A549 (cell line): ENCODE data around the gene HPS5. TPM values are rescaled to one million over a fixed set of nuclear protein-coding genes. Genes with fewer than 3 reads are reported as not detected.

Experiments
- ATAC-seq, 2 experiments: fragments of 200-7000 bp in 1 of 2; fragments of >200 bp in 1 of 2; cut with Nextera tagmentation in 1 of 2; cut with Tn5 transposase in 1 of 2; 3 replicates each; pipeline versions ENCODE4 v1.8.0 to v1.9.1; 2018 to 2020; ENCODE audit warnings: mild to moderate bottlenecking in 1 of 2, moderate library complexity in 1 of 2
- CTCF ChIA-PET: fragments of 300-600 bp; sonication (Branson Sonifier 250); formaldehyde crosslinking; extraction: SDS; loops from one replicate; lab custom pipeline; 2021; ENCODE audit warnings: antibody characterized with exemption, inconsistent platforms; lab: Yijun Ruan, JAX
- POLR2A ChIA-PET: fragments of 350-600 bp; formaldehyde crosslinking; extraction: SDS; loops from one replicate; lab custom pipeline; 2021; ENCODE audit warnings: antibody characterized with exemption, inconsistent platforms; lab: Yijun Ruan, JAX
- DNase-seq, 2 experiments: peaks; one replicate each; pipeline versions ENCODE4 v3.0.0 to v3.0.0-alpha.2; 2011 to 2016; ENCODE audit warnings: low read depth in 1 of 2, low spot score in 1 of 2
- FAIRE-seq: peaks from 2 replicates; lab custom pipeline; 2011; peaks lifted over from hg19 to GRCh38; lab: Jason Lieb, UNC
- H3K27ac ChIP-seq, 2 experiments: fragments of >200 bp; sonication (Bioruptor Twin); formaldehyde crosslinking; 3 replicates each; pipeline ENCODE4 v1.5.1; 2016 to 2017
- H3K4me1 ChIP-seq: fragments of >200 bp; sonication (Bioruptor Twin); formaldehyde crosslinking; 3 replicates; pipeline ENCODE4 v1.6.1; 2016
- H3K4me2 ChIP-seq: fragments of >200 bp; sonication (Bioruptor Twin); formaldehyde crosslinking; 3 replicates; pipeline ENCODE4 v1.6.1; 2016
- H3K4me3 ChIP-seq: fragments of >200 bp; sonication (Bioruptor Twin); formaldehyde crosslinking; 3 replicates; pipeline ENCODE4 v1.5.1; 2016
- H3K9me3 ChIP-seq: fragments of >200 bp; sonication (Bioruptor Twin); formaldehyde crosslinking; 3 replicates; pipeline ENCODE4 v1.6.1; 2016
- BHLHE40 ChIP-seq: IDR thresholded peaks from 2 replicates; pipeline ENCODE4 v1.6.1; 2012; ENCODE audit warnings: low read depth, low read length, inconsistent platforms
- CBX8 ChIP-seq: fragments of 200-600 bp; sonication (generic); IDR thresholded peaks from 2 replicates; pipeline ENCODE4 v1.6.1; 2016
- CEBPB ChIP-seq, 2 experiments: fragments of >200 bp in 1 of 2; sonication (Bioruptor Twin) in 1 of 2; formaldehyde crosslinking in 1 of 2; IDR thresholded peaks; 2 replicates each; pipeline ENCODE4 v1.6.1; 2012 to 2016
- CHD2 ChIP-seq: fragments of 150-350 bp; IDR thresholded peaks from 2 replicates; pipeline ENCODE4 v1.6.1; 2014; ENCODE audit warnings: low read length; ENCODE audit not compliant: partially characterized antibody
- CHD4 ChIP-seq: fragments of 200-600 bp; sonication (generic); IDR thresholded peaks from 2 replicates; pipeline ENCODE4 v1.6.1; 2016; ENCODE audit warnings: antibody characterized with exemption, mild to moderate bottlenecking, borderline replicate concordance
- EHF ChIP-seq: fragments of 250-450 bp; sonication (Bioruptor Pico); IDR thresholded peaks from 2 replicates; pipeline ENCODE4 v1.5.0; 2020; ENCODE audit warnings: mild to moderate bottlenecking
- EHMT2 ChIP-seq: fragments of 200-600 bp; sonication (generic); IDR thresholded peaks from 2 replicates; pipeline ENCODE4 v1.6.1; 2016; ENCODE audit warnings: antibody characterized with exemption, low read depth, mild to moderate bottlenecking, moderate library complexity
- ESRRA ChIP-seq: fragments of 150-350 bp; IDR thresholded peaks from 2 replicates; pipeline ENCODE4 v1.6.1; 2014; ENCODE audit warnings: mild to moderate bottlenecking, low read length, borderline replicate concordance
- FOXS1 ChIP-seq: fragments of 250-450 bp; sonication (Bioruptor Pico); IDR thresholded peaks from 2 replicates; pipeline ENCODE4 v1.5.0; 2020; ENCODE audit warnings: mild to moderate bottlenecking, moderate library complexity
- HEYL ChIP-seq: fragments of 250-450 bp; sonication (Bioruptor Pico); IDR thresholded peaks from 2 replicates; pipeline ENCODE4 v1.8.0; 2021; ENCODE audit warnings: mild to moderate bottlenecking, moderate library complexity
- HOXA7 ChIP-seq: fragments of 250-450 bp; sonication (Bioruptor Pico); IDR thresholded peaks from 2 replicates; pipeline ENCODE4 v1.5.0; 2020; ENCODE audit warnings: mild to moderate bottlenecking, moderate library complexity
- HOXB13 ChIP-seq: fragments of 250-450 bp; sonication (Bioruptor Pico); IDR thresholded peaks from 2 replicates; pipeline ENCODE4 v1.5.0; 2020; ENCODE audit warnings: low read depth, mild to moderate bottlenecking, moderate library complexity
- HOXB5 ChIP-seq: fragments of 250-450 bp; sonication (Bioruptor Pico); IDR thresholded peaks from 2 replicates; pipeline ENCODE4 v1.5.0; 2020; ENCODE audit warnings: mild to moderate bottlenecking, moderate library complexity
- JUN ChIP-seq, 2 experiments: fragments of >200 bp; sonication (Bioruptor Twin); formaldehyde crosslinking; IDR thresholded peaks; 2 replicates in 1 of 2; 3 replicates in 1 of 2; pipeline ENCODE4 v1.6.1; 2016 to 2017
- JUNB ChIP-seq: fragments of >200 bp; sonication (Bioruptor Twin); formaldehyde crosslinking; IDR thresholded peaks from 2 replicates; pipeline ENCODE4 v1.6.1; 2016
- MAZ ChIP-seq: fragments of 150-350 bp; IDR thresholded peaks from 2 replicates; pipeline ENCODE4 v1.6.1; 2014; ENCODE audit warnings: antibody characterized with exemption, low read depth, low read length, borderline replicate concordance
- MYC ChIP-seq: IDR thresholded peaks from 2 replicates; pipeline ENCODE4 v1.6.1; 2012; ENCODE audit warnings: mild to moderate bottlenecking, inconsistent platforms, low read length, improper control_type of control experiment, borderline replicate concordance
- NR3C1 ChIP-seq: fragments of >200 bp; sonication (Bioruptor Twin); formaldehyde crosslinking; IDR thresholded peaks from 3 replicates; pipeline ENCODE4 v1.6.1; 2017
- PHF8 ChIP-seq: fragments of 200-600 bp; sonication (generic); IDR thresholded peaks from 2 replicates; pipeline ENCODE4 v1.6.1; 2016; ENCODE audit warnings: low read depth, mild to moderate bottlenecking, antibody characterized with exemption, moderate library complexity, borderline replicate concordance
- SREBF2 ChIP-seq: fragments of 450-650 bp; IDR thresholded peaks from 2 replicates; pipeline ENCODE4 v1.6.1; 2014; ENCODE audit warnings: mild to moderate bottlenecking, moderate library complexity
- TFCP2L1 ChIP-seq: fragments of 250-450 bp; sonication (Bioruptor Pico); IDR thresholded peaks from 2 replicates; pipeline ENCODE4 v1.5.0; 2021; ENCODE audit warnings: mild to moderate bottlenecking
- TP53 ChIP-seq: fragments of 250-450 bp; sonication (Bioruptor Pico); IDR thresholded peaks from 2 replicates; pipeline ENCODE4 v1.5.0; 2021; ENCODE audit warnings: mild to moderate bottlenecking, moderate library complexity
- ZC3H11A ChIP-seq: fragments of 450-650 bp; IDR thresholded peaks from 2 replicates; pipeline ENCODE4 v1.6.1; 2014; ENCODE audit warnings: antibody characterized with exemption, mild to moderate bottlenecking
- WGBS: methylation state at CpG from one replicate; pipeline ENCODE4 v1.1.6; 2017; ENCODE audit errors: missing lambda C conversion rate; 5-methylcytosine and 5-hydroxymethylcytosine counted together
- polyA plus RNA-seq, 4 experiments: library from polyadenylated mRNA; depleted of rRNA in 3 of 4; stranded (reverse); fragments of >200 nt; fragmentation: RNase III in 1 of 4; extraction: RNeasy Plus Mini Kit Qiagen cat#74134 plus additional on column Dnase treatment in 1 of 4; gene quantifications; 2 replicates in 3 of 4; 3 replicates in 1 of 4; pipeline ENCODE4 v1.2.3, GENCODE V29; 2011 to 2017
- TF ChIP-seq, protein P1 (sequence below): fragments of 150-350 bp; IDR thresholded peaks from 2 replicates; pipeline ENCODE4 v1.6.1; 2014; ENCODE audit warnings: low read depth, mild to moderate bottlenecking, low read length
- TF ChIP-seq, protein P2 (sequence below): fragments of 450-650 bp; IDR thresholded peaks from 2 replicates; pipeline ENCODE4 v1.6.1; 2014; ENCODE audit warnings: antibody characterized with exemption
- TF ChIP-seq, protein P3 (sequence below): IDR thresholded peaks from 2 replicates; pipeline ENCODE4 v1.6.1; 2012
- TF ChIP-seq, protein P4 (sequence below): IDR thresholded peaks from 2 replicates; pipeline ENCODE4 v1.6.1; 2012

Gene HPS5
- polyA plus RNA-seq, 2 of the 4 experiments (the other 2 are of a cell fraction), result 18.4 to 29.1 TPM

DNA sequence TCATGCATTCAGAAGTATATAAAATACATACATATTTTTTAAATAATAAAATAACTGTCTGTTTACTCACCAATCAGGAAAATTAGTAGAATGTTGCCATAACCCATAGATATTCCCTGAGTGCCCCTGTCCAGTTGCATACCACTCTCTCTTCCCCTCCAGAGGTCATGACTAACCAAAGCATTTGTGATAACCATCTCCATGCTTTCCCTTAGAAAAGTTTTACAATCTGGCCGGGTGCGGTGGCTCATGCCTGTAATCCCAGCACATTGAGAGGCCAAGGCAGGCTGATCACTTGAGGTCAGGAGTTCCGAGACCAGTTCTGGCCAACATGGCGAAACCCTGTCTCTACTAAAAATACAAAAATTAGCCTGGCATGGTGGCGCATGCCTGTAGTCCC, 39.2 kb upstream of the HPS5 start:
- no peak for FAIRE-seq
- ATAC-seq, result no peak
- CTCF ChIA-PET, result no interaction called here
- no peak overlapping the region for H3K27ac ChIP-seq
- POLR2A ChIA-PET, result no interaction called here
- no peak overlapping the region for H3K4me3 ChIP-seq
- H3K4me2 ChIP-seq, result no peak overlapping the region
- no peak for TF ChIP-seq JUN (IDR thresholded peaks at IDR 0.05)
- TF ChIP-seq, protein P1, sequence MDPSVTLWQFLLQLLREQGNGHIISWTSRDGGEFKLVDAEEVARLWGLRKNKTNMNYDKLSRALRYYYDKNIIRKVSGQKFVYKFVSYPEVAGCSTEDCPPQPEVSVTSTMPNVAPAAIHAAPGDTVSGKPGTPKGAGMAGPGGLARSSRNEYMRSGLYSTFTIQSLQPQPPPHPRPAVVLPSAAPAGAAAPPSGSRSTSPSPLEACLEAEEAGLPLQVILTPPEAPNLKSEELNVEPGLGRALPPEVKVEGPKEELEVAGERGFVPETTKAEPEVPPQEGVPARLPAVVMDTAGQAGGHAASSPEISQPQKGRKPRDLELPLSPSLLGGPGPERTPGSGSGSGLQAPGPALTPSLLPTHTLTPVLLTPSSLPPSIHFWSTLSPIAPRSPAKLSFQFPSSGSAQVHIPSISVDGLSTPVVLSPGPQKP, result no peak
- TF ChIP-seq JUNB, result no peak
- TF ChIP-seq EHMT2, result no peak
- no peak for TF ChIP-seq HOXA7 (CRISPR knock-in tag)
- TF ChIP-seq, protein P2, sequence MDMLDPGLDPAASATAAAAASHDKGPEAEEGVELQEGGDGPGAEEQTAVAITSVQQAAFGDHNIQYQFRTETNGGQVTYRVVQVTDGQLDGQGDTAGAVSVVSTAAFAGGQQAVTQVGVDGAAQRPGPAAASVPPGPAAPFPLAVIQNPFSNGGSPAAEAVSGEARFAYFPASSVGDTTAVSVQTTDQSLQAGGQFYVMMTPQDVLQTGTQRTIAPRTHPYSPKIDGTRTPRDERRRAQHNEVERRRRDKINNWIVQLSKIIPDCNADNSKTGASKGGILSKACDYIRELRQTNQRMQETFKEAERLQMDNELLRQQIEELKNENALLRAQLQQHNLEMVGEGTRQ, result no peak
- TF ChIP-seq NR3C1, result no peak
- H3K4me1 ChIP-seq, result no peaks in the 10 kb centered on the region
- no peak for DNase-seq
- H3K9me3 ChIP-seq, result no peaks in the 10 kb centered on the region
- 91% methylated on average over 5 of the region's 5 CpGs for WGBS

DNA sequence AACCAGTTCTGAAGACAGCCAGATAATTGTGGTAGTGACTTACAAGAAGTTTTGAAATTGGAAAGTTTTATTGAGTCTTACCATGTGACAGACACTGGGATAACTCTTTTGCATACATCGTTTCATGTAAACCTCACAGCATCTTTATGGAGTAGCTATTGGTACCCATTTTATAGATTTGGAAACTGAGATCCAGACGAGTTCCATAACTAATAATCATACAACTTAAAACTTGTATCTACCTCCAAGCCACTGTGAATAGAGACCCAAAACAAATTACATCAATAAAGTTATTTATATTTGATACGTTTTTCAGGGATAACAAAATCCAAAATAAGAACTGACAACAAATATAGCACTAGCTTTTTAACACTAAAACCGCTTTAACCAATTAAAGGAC, 36.7 kb upstream of the HPS5 start:
- no peak for DNase-seq
- POLR2A ChIA-PET, result interaction anchor here (0.5 kb wide), 1 partner anchor 33 kb away, joined by 3 read pairs; no protein-coding TSS in a partner anchor
- TF ChIP-seq HOXA7 (CRISPR knock-in tag), result no peak
- TF ChIP-seq, all 56 proteins: peak for 0
- Histone ChIP-seq H3K27ac (no peak overlapping the region), H3K9me3 (no peaks in the 10 kb centered on the region), H3K4me2 (no peak overlapping the region), H3K4me1 (no peaks in the 10 kb centered on the region), H3K4me3 (no peak overlapping the region)
- WGBS, result 88% methylated on average over 4 of the region's 4 CpGs
- ATAC-seq (no peak), FAIRE-seq (no peak)
- CTCF ChIA-PET, result interaction anchor here (1.0 to 2.2 kb wide), 2 partner anchors 9 to 51 kb away, joined by 3 to 5 read pairs; no protein-coding TSS in a partner anchor

DNA sequence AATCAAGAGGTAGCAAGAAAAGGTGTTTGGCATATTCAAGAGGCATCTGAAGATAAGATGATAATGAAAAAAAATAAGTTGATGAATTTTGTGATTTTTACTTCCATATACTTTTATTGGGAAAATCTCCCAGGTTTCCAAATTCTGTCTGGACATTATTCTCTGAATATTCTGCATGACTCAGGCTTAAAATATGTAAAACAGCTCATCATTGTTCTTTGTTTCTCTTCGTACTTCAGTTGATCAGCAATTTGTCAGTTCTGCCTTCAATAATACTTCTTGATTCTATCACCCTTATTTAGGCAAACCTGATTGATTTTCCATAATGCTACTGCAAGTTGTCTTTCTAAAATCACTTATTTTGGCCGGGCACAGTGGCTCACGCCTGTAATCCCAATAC, 30.6 kb upstream of the HPS5 start:
- FAIRE-seq (no peak), ATAC-seq (no peak)

DNA sequence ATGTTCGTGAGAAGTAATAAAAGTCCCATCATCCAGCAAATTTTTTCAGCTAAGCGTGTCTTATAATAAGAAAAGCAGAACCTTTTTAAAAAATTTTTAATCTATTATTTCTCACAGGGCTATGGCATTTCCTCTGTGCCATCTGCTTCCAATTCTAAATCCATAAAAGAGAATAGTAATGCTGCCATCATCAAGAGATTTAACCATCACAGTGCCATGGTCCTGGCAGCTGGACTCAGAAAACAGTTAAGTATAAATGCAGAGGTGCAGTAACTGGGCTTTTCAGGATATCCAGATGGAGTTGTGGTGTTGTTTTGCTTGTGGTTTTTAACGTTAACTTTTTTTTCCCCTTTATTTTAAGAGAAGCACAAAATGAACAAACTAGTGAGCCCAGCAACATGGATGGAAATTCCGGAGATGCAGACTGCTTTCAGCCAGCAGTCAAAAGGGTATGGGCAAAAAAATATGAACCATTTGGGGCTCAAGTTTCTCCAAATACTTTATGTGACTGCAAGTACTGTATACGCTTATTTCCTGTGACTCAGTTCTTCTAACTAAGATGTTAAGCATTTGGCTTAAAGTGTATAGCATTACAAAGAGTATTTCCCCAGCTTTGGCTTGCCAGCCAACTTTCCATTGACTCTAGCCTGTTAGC, 25.7 kb upstream of the HPS5 start:
- no peak overlapping the region for H3K4me2 ChIP-seq
- CTCF ChIA-PET, result interaction anchor here (0.6 to 1.5 kb wide), 4 partner anchors 9 to 183 kb away, joined by 3 to 4 read pairs (median 4); no protein-coding TSS in a partner anchor
- peaks cover 6% of the 10 kb centered on the region for H3K4me1 ChIP-seq
- no peak overlapping the region for H3K27ac ChIP-seq
- 88% methylated on average over 5 of the region's 5 CpGs for WGBS
- H3K9me3 ChIP-seq, result no peaks in the 10 kb centered on the region
- DNase-seq (no peak), FAIRE-seq (no peak), ATAC-seq (no peak)
- POLR2A ChIA-PET, result no interaction called here
- TF ChIP-seq ZC3H11A, result no peak
- no peak for TF ChIP-seq HOXB13 (CRISPR knock-in tag)
- TF ChIP-seq SREBF2, result no peak
- TF ChIP-seq TFCP2L1 (CRISPR knock-in tag), result no peak
- TF ChIP-seq CBX8, result no peak
- TF ChIP-seq, protein P3, sequence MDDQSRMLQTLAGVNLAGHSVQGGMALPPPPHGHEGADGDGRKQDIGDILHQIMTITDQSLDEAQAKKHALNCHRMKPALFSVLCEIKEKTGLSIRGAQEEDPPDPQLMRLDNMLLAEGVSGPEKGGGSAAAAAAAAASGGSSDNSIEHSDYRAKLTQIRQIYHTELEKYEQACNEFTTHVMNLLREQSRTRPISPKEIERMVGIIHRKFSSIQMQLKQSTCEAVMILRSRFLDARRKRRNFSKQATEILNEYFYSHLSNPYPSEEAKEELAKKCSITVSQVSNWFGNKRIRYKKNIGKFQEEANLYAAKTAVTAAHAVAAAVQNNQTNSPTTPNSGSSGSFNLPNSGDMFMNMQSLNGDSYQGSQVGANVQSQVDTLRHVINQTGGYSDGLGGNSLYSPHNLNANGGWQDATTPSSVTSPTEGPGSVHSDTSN, result no peak
- no peak for TF ChIP-seq BHLHE40
- TF ChIP-seq, protein P2, result no peak
- TF ChIP-seq JUN (IDR thresholded peaks at IDR 0.05), result no peak
- no peak for TF ChIP-seq ESRRA
- TF ChIP-seq MAZ, result no peak
- no peak for TF ChIP-seq FOXS1
- no peak for TF ChIP-seq CHD2
- no peak for TF ChIP-seq CHD4
- no peak overlapping the region for H3K4me3 ChIP-seq

More for the DNA sequence above, 30.6 kb upstream of the HPS5 start:
- TF ChIP-seq PHF8 (no peak), NR3C1 (no peak), MYC (no peak), CEBPB (IDR thresholded peaks at IDR 0.05) (no peak), EHF (CRISPR knock-in tag) (no peak), HEYL (CRISPR knock-in tag) (no peak), HOXA7 (CRISPR knock-in tag) (no peak), SREBF2 (no peak), TP53 (CRISPR knock-in tag) (no peak), ESRRA (no peak), BHLHE40 (no peak), TFCP2L1 (CRISPR knock-in tag) (no peak), HOXB5 (no peak)
- TF ChIP-seq, protein P2, result no peak
- TF ChIP-seq, protein P4, sequence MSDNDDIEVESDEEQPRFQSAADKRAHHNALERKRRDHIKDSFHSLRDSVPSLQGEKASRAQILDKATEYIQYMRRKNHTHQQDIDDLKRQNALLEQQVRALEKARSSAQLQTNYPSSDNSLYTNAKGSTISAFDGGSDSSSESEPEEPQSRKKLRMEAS, result no peak
- CTCF ChIA-PET, result interaction anchor here (0.6 to 1.4 kb wide), 2 partner anchors 8 to 21 kb away, joined by 3 to 4 read pairs; no protein-coding TSS in a partner anchor
- DNase-seq, result no peak
- Histone ChIP-seq H3K4me2 (no peak overlapping the region), H3K4me1 (peaks cover 7% of the 10 kb centered on the region), H3K27ac (no peak overlapping the region), H3K4me3 (no peak overlapping the region), H3K9me3 (no peaks in the 10 kb centered on the region)
- POLR2A ChIA-PET, result interaction anchor here (1.6 kb wide), 1 partner anchor 41 kb away, joined by 5 read pairs; the partner anchor contains the start of gene LDHA
- WGBS, result 76% methylated on average over 3 of the region's 3 CpGs
